Ovary (tissue), 9 donors: ENCODE measurements around the gene ADCY10. TPM values are rescaled to one million over a fixed set of nuclear protein-coding genes. Genes with fewer than 3 reads are reported as not detected.

Experiments
- DNase-seq, 5 donors: peaks; one replicate each; pipeline ENCODE4 v3.0.0-alpha.2; 2019 to 2020
- H3K27ac ChIP-seq, 2 donors: fragments of 200-600 bp; one replicate each; pipeline versions ENCODE4 v1.5.1 to v1.8.0; 2019 to 2022
- H3K27me3 ChIP-seq: fragments of 200-600 bp; one replicate; pipeline ENCODE4 v1.8.0; 2022
- H3K36me3 ChIP-seq: fragments of 200-600 bp; sonication (generic); one replicate; pipeline ENCODE4 v1.5.1; 2019
- H3K4me1 ChIP-seq: one replicate; pipeline ENCODE4 v1.8.1; 2013; ENCODE audit warnings: mild to moderate bottlenecking, moderate library complexity; ENCODE audit not compliant: insufficient read depth
- H3K4me3 ChIP-seq: fragments of 200-600 bp; sonication (generic); one replicate; pipeline ENCODE4 v1.5.1; 2017
- H3K9me3 ChIP-seq, 2 donors: fragments of 200-600 bp in 1 of 2; sonication (generic) in 1 of 2; one replicate each; pipeline versions ENCODE4 v1.5.1 to v1.8.1; 2013 to 2019; ENCODE audit warnings: mild to moderate bottlenecking in 1 of 2, moderate library complexity in 1 of 2
- CTCF ChIP-seq, 3 donors: fragments of 450-650 bp in 2 of 3; fragments of 200-600 bp in 1 of 3; IDR thresholded peaks; one replicate each; pipeline versions ENCODE4 v1.5.1 to v1.8.0; 2016 to 2022; ENCODE audit warnings: antibody characterized with exemption in 3 of 3, mild to moderate bottlenecking in 1 of 3
- EP300 ChIP-seq: sonication (generic); formaldehyde crosslinking; IDR thresholded peaks from one replicate; pipeline ENCODE4 v1.6.1; 2017; ENCODE audit warnings: antibody characterized with exemption
- POLR2A ChIP-seq: fragments of 450-650 bp; IDR thresholded peaks from one replicate; pipeline ENCODE4 v1.6.1; 2017; ENCODE audit warnings: antibody characterized with exemption, mild to moderate bottlenecking, moderate library complexity
- WGBS, 3 donors: extraction: QIAGEN DNeasy Blood & Tissue Kit in 1 of 3; methylation state at CpG; one replicate each; pipeline versions ENCODE4 v1.1.5 to v1.1.7; 2013 to 2017; 5-methylcytosine and 5-hydroxymethylcytosine counted together
- intact Hi-C, 4 donors: fragments of 100-400 bp; cut with DNase I; formaldehyde crosslinking; loops; one replicate each; pipeline versions ENCODE4 v1.11.0 to v1.15.1; 2022 to 2023
- polyA plus RNA-seq, 2 donors: library from polyadenylated mRNA; stranded (reverse); fragments of 200-250 nt in 1 of 2; fragments of 350-450 nt in 1 of 2; fragmentation: Illumina TruSeq in 1 of 2; extraction: RNeasy Lipid Tissue Mini Kit (QIAGEN cat#74804) in 1 of 2; gene quantifications; one replicate each; pipeline ENCODE4 v1.2.3, GENCODE V29; 2013 to 2014
- total RNA-seq, 7 donors: library from RNA; depleted of rRNA in 2 of 7; stranded (reverse); fragments of >200 nt in 2 of 7; fragmentation: NEBNext Ultra II Directional in 3 of 7; extraction: Animal tissue kit (Norgen Biotek cat#: 25700) in 3 of 7; gene quantifications; one replicate each; pipeline versions ENCODE4 v1.1.0 to v1.2.4, GENCODE V29; 2016 to 2023
- donor health status: DM: no; HTN: no; CAD: no; lungs with moderate emphysema.
- donor health status: DM: no; HTN: no; CAD: no.
- donor health status: Bipolar disorder and iron deficiency.
- donor health status: DM: yes; HTN: yes; CAD: no.
- donor health status: DM: no; HTN: no; CAD: no.
- donor health status: DM: yes; HTN: yes; CAD: no.

The ADCY10 gene
- total and polyA plus RNA-seq, 9 donors: 0.05 to 0.23 (median 0.08) TPM; not detected in 3

DNA sequence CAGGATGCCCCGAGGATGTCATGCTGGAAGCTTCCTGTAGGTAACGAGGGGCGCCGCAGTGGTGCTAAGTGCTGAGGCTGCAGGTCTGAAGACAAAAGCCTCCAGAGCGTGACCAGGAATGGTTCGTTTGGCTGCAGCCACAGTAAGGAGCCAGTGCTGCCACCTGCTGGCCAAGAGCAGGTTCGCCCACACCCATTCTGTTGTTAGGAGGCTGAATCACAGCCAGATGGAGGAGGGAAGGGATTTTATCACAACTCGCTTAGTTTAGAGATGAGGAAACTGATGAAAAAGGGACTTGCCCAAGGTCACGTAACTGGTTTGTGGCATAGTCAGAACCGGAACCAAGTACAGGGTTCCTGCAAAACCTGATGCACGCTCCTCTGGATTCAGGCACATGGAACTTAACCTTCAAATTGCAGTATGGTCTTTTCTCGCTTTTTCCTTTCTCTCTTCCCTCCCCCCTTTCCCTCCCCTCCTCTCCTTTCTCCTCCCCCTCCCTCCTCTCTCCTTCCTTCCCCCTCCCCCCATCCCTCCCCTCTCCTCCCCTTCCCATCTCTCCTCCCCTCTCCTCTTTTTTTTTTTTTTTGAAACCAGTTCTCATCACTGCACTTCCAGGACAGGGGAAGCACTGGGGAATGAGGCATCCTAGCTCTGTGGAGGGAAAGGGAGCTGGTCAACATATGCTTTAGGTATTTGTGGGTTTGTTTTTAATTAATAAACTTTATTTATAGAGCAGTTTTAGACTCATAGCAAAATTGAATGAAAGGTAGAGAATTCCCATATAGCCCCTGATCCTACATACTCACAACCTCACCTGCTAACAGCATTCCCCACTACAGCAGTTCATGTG, 110.4 kb downstream of the ADCY10 start:
- TF ChIP-seq CTCF (IDR thresholded peaks at IDR 0.05): peak; percentile 79 to 97 (median 83)
- TF ChIP-seq POLR2A: no peak
- Histone ChIP-seq H3K4me3 (no peak overlapping the region), H3K4me1 (peaks cover 2% of the 10 kb centered on the region), H3K27ac (no peak overlapping the region), H3K9me3 (no peaks in the 10 kb centered on the region), H3K36me3 (no peaks in the 10 kb centered on the region), H3K27me3 (no peaks in the 10 kb centered on the region)
- peak; percentile 86 to 94 (median 92) for DNase-seq
- WGBS, 3 donors: 5 to 9% (median 6%) methylated on average over 12 of the region's 12 CpGs
- intact Hi-C loops: loop anchor here in 3 of 4 donors (5.0 kb wide), 3 partner anchors 81 to 91 kb away; partner anchors contain the start of gene MPZL1 (in 1 of the 3)

- Histone ChIP-seq H3K4me1 (peaks cover 4% of the 10 kb centered on the region), H3K27ac (no peak overlapping the region), H3K4me3 (no peak overlapping the region), H3K9me3 (no peaks in the 10 kb centered on the region), H3K27me3 (no peaks in the 10 kb centered on the region), H3K36me3 (no peaks in the 10 kb centered on the region)
- DNase-seq: no peak
- TF ChIP-seq EP300 (no peak), CTCF (IDR thresholded peaks at IDR 0.05) (no peak), POLR2A (no peak)
- WGBS, 3 donors: 92 to 99% (median 98%) methylated on average over 4 of the region's 4 CpGs
- intact Hi-C loops: loop anchor here in 3 of 4 donors (5.0 kb wide), 3 partner anchors 80 to 90 kb away; partner anchors contain the start of gene MPZL1 (in 1 of the 3)
These were observed 111.7 kb downstream of the ADCY10 start for GRCh38 chr1:167802235-167802634.

DNA sequence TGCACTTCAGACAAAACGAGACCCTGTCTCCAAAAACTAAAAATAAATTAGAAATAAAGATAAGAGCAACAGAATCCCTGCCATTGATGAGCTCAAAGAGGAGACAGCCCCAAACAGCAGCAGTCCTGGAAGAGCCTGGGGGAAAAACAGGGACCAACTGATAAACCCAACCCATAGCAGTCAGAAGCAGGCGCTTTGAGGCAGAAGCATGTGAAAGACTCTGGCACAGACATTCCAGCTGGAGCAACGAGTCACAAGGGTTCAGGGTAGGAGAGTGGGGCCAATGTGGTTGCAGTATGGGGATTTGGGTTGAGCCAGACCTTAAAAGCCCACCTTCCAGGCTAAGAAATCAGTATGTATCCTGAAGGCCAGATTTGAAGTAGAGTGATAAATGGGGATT, 113.7 kb downstream of the ADCY10 start:
- no peaks in the 10 kb centered on the region for H3K9me3 ChIP-seq
- peaks cover 12% of the 10 kb centered on the region for H3K4me1 ChIP-seq
- no peak for DNase-seq
- H3K27ac ChIP-seq: no peak overlapping the region
- WGBS, 3 donors: 11 to 25% (median 17%) methylated on average over 3 of the region's 3 CpGs
- no peak overlapping the region for H3K4me3 ChIP-seq
- no peaks in the 10 kb centered on the region for H3K36me3 ChIP-seq
- no peaks in the 10 kb centered on the region for H3K27me3 ChIP-seq
- intact Hi-C loops: loop anchor here in 3 of 4 donors (5.0 kb wide), 3 partner anchors 78 to 88 kb away; partner anchors contain the start of gene MPZL1 (in 1 of the 3)
- TF ChIP-seq EP300 (no peak), CTCF (IDR thresholded peaks at IDR 0.05) (no peak), POLR2A (no peak)

GRCh38 chr1:167799747-167800146, 114.2 kb downstream of the ADCY10 start:
- no peak for DNase-seq
- H3K36me3 ChIP-seq: no peaks in the 10 kb centered on the region
- WGBS, 3 donors: 28 to 43% (median 35%) methylated on average over 4 of the region's 4 CpGs
- no peak overlapping the region for H3K4me3 ChIP-seq
- TF ChIP-seq CTCF (IDR thresholded peaks at IDR 0.05) (no peak), EP300 (no peak), POLR2A (no peak)
- no peak overlapping the region for H3K27ac ChIP-seq
- H3K27me3 ChIP-seq: no peaks in the 10 kb centered on the region
- H3K4me1 ChIP-seq: peaks cover 12% of the 10 kb centered on the region
- intact Hi-C loops: loop anchor here in 3 of 4 donors (5.0 kb wide), 3 partner anchors 77 to 87 kb away; partner anchors contain the start of gene MPZL1 (in 1 of the 3)
- H3K9me3 ChIP-seq: no peaks in the 10 kb centered on the region
